Loucy (cell line): Measurements from ENCODE around the gene LINS1.

Experiments
- EZH2phosphoT487 ChIP-seq: fragments of 200-600 bp; IDR thresholded peaks from 2 replicates; pipeline ENCODE4 v1.6.1; 2018; ENCODE audit warnings: antibody characterized with exemption, mild to moderate bottlenecking, moderate library complexity, borderline replicate concordance
- TF ChIP-seq, protein P1 (sequence below): fragments of 200-600 bp; sonication (generic); conservative IDR thresholded peaks from 2 replicates; pipeline ENCODE4 v1.5.1; 2014; ENCODE audit warnings: mild to moderate bottlenecking, antibody characterized with exemption, low read length

DNA sequence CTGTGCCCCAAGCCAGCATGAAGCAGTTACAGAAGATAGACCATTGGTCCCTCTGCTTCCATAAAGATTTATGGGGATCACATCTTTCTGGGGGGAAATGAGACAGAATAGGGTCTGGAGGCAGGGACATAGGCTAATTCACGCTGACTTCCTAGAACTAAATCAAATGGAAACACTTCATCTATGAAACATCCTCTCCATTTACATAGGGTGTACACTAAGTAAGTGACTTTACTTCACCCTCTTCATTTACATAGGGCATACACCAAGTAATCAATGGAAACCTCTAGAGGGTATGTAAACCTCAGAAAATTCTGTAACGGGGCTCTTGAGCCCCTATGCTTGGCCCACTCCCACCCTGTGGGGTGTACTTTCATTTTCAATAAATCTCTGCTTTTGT is 10.1 kb downstream of the LINS1 start:
- TF ChIP-seq, protein P1, sequence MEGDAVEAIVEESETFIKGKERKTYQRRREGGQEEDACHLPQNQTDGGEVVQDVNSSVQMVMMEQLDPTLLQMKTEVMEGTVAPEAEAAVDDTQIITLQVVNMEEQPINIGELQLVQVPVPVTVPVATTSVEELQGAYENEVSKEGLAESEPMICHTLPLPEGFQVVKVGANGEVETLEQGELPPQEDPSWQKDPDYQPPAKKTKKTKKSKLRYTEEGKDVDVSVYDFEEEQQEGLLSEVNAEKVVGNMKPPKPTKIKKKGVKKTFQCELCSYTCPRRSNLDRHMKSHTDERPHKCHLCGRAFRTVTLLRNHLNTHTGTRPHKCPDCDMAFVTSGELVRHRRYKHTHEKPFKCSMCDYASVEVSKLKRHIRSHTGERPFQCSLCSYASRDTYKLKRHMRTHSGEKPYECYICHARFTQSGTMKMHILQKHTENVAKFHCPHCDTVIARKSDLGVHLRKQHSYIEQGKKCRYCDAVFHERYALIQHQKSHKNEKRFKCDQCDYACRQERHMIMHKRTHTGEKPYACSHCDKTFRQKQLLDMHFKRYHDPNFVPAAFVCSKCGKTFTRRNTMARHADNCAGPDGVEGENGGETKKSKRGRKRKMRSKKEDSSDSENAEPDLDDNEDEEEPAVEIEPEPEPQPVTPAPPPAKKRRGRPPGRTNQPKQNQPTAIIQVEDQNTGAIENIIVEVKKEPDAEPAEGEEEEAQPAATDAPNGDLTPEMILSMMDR = no peak
- TF ChIP-seq EZH2phosphoT487 = no peak
